ENCODE data around the gene RELN.

The RELN gene

GRCh38 chr7:103668279-103668941 is 321.0 kb downstream of the RELN start:
- no peaks in the 10 kb centered on the region for H3K9me3 ChIP-seq (ENCODE audit: control insufficient read depth, insufficient read depth, low read depth, low read length)
- no peaks in the 10 kb centered on the region for H3K36me3 ChIP-seq (ENCODE audit: control insufficient read depth in 2 of 2, insufficient read depth in 1 of 2, low read length in 2 of 2)
- no peak for TF ChIP-seq ZNF416 (tag by site-specific recombination; IDR thresholded peaks at IDR 0.05)
- TF ChIP-seq ZNF843 (tag by site-specific recombination; IDR thresholded peaks at IDR 0.05): no peak
- no peak for TF ChIP-seq ZNF366 (tag by site-specific recombination; conservative IDR thresholded peaks at IDR 0.05)
- no peak for TF ChIP-seq ZNF211 (tag by site-specific recombination; IDR thresholded peaks at IDR 0.05; ENCODE audit: low read depth)
- TF ChIP-seq ZNF16 (tag by site-specific recombination; IDR thresholded peaks at IDR 0.05; ENCODE audit: low read depth): no peak
- no peak for TF ChIP-seq GFI1B (tag by site-specific recombination; IDR thresholded peaks at IDR 0.05)
- no peak for TF ChIP-seq ZNF138 (tag by site-specific recombination; IDR thresholded peaks at IDR 0.05; ENCODE audit: borderline replicate concordance)
- TF ChIP-seq IKZF3 (tag by site-specific recombination; IDR thresholded peaks at IDR 0.05): no peak
- TF ChIP-seq ZNF660 (tag by site-specific recombination; IDR thresholded peaks at IDR 0.05): no peak
- H3K4me3 ChIP-seq (ENCODE audit: low read depth, low read length): no peak overlapping the region
- H3K27ac ChIP-seq (ENCODE audit: extremely low read depth, low read depth, low read length): no peak overlapping the region
- CTCF ChIA-PET: no interaction called here
- POLR2A ChIA-PET: no interaction called here
- H3K4me1 ChIP-seq (ENCODE audit: control insufficient read depth, insufficient read depth, low read length): no peaks in the 10 kb centered on the region

- POLR2A ChIA-PET: no interaction called here
Observed at GRCh38 chr7:103666326-103666725, 323.1 kb downstream of the RELN start.

More at GRCh38 chr7:103666326-103666725, 323.1 kb downstream of the RELN start:
- Histone ChIP-seq H3K4me1 (ENCODE audit: control insufficient read depth, insufficient read depth, low read length) (no peaks in the 10 kb centered on the region), H3K27ac (ENCODE audit: extremely low read depth, low read depth, low read length) (no peak overlapping the region), H3K36me3 (ENCODE audit: control insufficient read depth in 2 of 2, insufficient read depth in 1 of 2, low read length in 2 of 2) (no peaks in the 10 kb centered on the region), H3K4me3 (ENCODE audit: low read depth, low read length) (no peak overlapping the region), H3K9me3 (ENCODE audit: control insufficient read depth, insufficient read depth, low read depth, low read length) (no peaks in the 10 kb centered on the region)
- no peak for TF ChIP-seq ZNF777 (tag by site-specific recombination; IDR thresholded peaks at IDR 0.05; ENCODE audit: borderline replicate concordance)
- no peak for TF ChIP-seq ZNF148 (tag by site-specific recombination; IDR thresholded peaks at IDR 0.05; ENCODE audit: borderline replicate concordance)
- TF ChIP-seq MEIS1 (CRISPR knock-in tag; IDR thresholded peaks at IDR 0.05; ENCODE audit: borderline replicate concordance): no peak
- TF ChIP-seq ZNF302 (tag by site-specific recombination; IDR thresholded peaks at IDR 0.05; ENCODE audit: low read depth): no peak
- no peak for TF ChIP-seq ZFP69B (tag by site-specific recombination; IDR thresholded peaks at IDR 0.05)
- no peak for TF ChIP-seq ZNF560 (tag by site-specific recombination; IDR thresholded peaks at IDR 0.05; ENCODE audit: borderline replicate concordance)
- TF ChIP-seq ZNF704 (tag by site-specific recombination; IDR thresholded peaks at IDR 0.05): no peak
- no peak for TF ChIP-seq ZNF473 (tag by site-specific recombination; IDR thresholded peaks at IDR 0.05)
- TF ChIP-seq ZNF324 (tag by site-specific recombination; IDR thresholded peaks at IDR 0.05): no peak
- no peak for TF ChIP-seq GLIS1 (tag by site-specific recombination; IDR thresholded peaks at IDR 0.05)
- TF ChIP-seq ZNF707 (tag by site-specific recombination; IDR thresholded peaks at IDR 0.05): no peak
- TF ChIP-seq CTCF (tag by site-specific recombination; IDR thresholded peaks at IDR 0.05): no peak
- no peak for TF ChIP-seq ZNF37A (tag by site-specific recombination; IDR thresholded peaks at IDR 0.05)
- TF ChIP-seq ZNF280C (tag by site-specific recombination; IDR thresholded peaks at IDR 0.05): no peak
- no peak for TF ChIP-seq ZNF2 (tag by site-specific recombination; IDR thresholded peaks at IDR 0.05)
- TF ChIP-seq ZNF114 (tag by site-specific recombination; IDR thresholded peaks at IDR 0.05): no peak
- CTCF ChIA-PET: no interaction called here

All from HEK293 (cell line).